ENCODE results near the gene UTF1.

Gene UTF1, protein sequence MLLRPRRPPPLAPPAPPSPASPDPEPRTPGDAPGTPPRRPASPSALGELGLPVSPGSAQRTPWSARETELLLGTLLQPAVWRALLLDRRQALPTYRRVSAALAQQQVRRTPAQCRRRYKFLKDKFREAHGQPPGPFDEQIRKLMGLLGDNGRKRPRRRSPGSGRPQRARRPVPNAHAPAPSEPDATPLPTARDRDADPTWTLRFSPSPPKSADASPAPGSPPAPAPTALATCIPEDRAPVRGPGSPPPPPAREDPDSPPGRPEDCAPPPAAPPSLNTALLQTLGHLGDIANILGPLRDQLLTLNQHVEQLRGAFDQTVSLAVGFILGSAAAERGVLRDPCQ
- 0 reads per million in 3 donors for total RNA-seq

- Histone ChIP-seq H3K4me3 (ENCODE audit: insufficient read depth, low read depth, low read length, poor library complexity, severe bottlenecking) (no peak within 1 kb of the TSS), H3K4me1 (ENCODE audit: control insufficient read depth, insufficient read depth, low read length, poor library complexity, severe bottlenecking) (peaks cover 4% of the 10 kb centered on the region), H3K9me3 (ENCODE audit: control insufficient read depth, low read length) (no peaks in the 10 kb centered on the region), H3K27me3 (replicated peaks; ENCODE audit: control insufficient read depth, insufficient read depth, low read length, poor library complexity, severe bottlenecking) (peaks cover 25% of the 10 kb centered on the region), H3K27ac (ENCODE audit: insufficient read depth, low read length, poor library complexity, severe bottlenecking) (no peak within 1 kb of the TSS), H3K36me3 (ENCODE audit: control insufficient read depth, insufficient read depth, low read length) (no peaks in the 10 kb centered on the region)
- no peak for DNase-seq
These were observed at the start of gene UTF1 for GRCh38 chr10:133230044-133230361. UTF1 (plus strand) TSS chr10:133230217; CDS start chr10:133230289, 72 bp downstream.

DNA sequence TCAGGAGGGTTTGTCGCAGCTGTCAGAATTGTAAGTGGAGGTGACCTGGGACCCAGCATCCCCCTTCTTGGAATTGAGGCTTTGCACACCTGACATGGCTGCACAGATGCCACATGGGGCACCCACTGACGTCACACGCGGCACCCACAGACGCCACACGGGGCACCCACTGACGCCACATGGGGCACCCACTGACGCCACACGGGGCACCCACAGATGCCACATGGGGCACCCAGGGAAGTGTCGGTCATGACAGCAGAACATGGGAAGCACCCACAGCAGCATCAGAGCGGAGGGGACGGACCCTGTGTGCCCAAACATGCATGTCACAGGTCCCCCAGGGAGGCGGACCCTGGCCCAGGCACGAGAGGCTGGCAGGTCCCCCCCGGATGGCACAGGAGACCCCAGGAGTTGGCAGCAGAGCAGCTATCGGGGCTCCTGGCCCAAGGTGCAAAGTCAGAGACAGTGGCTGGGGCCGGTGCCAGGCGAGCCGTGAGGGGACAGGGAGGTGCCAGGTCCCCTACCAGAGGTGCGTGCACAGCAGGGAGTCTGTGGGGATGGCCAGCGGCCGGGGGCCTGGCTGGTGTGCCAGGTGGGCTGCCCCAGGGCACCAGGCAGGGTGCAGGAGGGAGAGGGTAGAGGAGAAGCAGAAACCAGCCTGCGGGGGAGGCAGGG is 48.9 kb upstream of the UTF1 start:
- Histone ChIP-seq H3K27ac (ENCODE audit: insufficient read depth, low read length, poor library complexity, severe bottlenecking) (no peak overlapping the region), H3K4me1 (ENCODE audit: control insufficient read depth, insufficient read depth, low read length, poor library complexity, severe bottlenecking) (no peaks in the 10 kb centered on the region), H3K4me3 (ENCODE audit: insufficient read depth, low read depth, low read length, poor library complexity, severe bottlenecking) (no peak overlapping the region), H3K27me3 (replicated peaks; ENCODE audit: control insufficient read depth, insufficient read depth, low read length, poor library complexity, severe bottlenecking) (no peaks in the 10 kb centered on the region), H3K9me3 (ENCODE audit: control insufficient read depth, low read length) (no peaks in the 10 kb centered on the region), H3K36me3 (ENCODE audit: control insufficient read depth, insufficient read depth, low read length) (no peaks in the 10 kb centered on the region)
- DNase-seq: no peak

- no peaks in the 10 kb centered on the region for H3K9me3 ChIP-seq (ENCODE audit: control insufficient read depth, low read length)
- no peaks in the 10 kb centered on the region for H3K27me3 ChIP-seq (replicated peaks; ENCODE audit: control insufficient read depth, insufficient read depth, low read length, poor library complexity, severe bottlenecking)
- DNase-seq: no peak
- H3K4me3 ChIP-seq (ENCODE audit: insufficient read depth, low read depth, low read length, poor library complexity, severe bottlenecking): no peak overlapping the region
- H3K27ac ChIP-seq (ENCODE audit: insufficient read depth, low read length, poor library complexity, severe bottlenecking): no peak overlapping the region
- H3K36me3 ChIP-seq (ENCODE audit: control insufficient read depth, insufficient read depth, low read length): no peaks in the 10 kb centered on the region
- H3K4me1 ChIP-seq (ENCODE audit: control insufficient read depth, insufficient read depth, low read length, poor library complexity, severe bottlenecking): no peaks in the 10 kb centered on the region
These were observed 47.8 kb upstream of the UTF1 start for GRCh38 chr10:133182190-133182589.

GRCh38 chr10:133182791-133183645 is 47.0 kb upstream of the UTF1 start:
- no peaks in the 10 kb centered on the region for H3K27me3 ChIP-seq (replicated peaks; ENCODE audit: control insufficient read depth, insufficient read depth, low read length, poor library complexity, severe bottlenecking)
- no peaks in the 10 kb centered on the region for H3K9me3 ChIP-seq (ENCODE audit: control insufficient read depth, low read length)
- H3K4me1 ChIP-seq (ENCODE audit: control insufficient read depth, insufficient read depth, low read length, poor library complexity, severe bottlenecking): no peaks in the 10 kb centered on the region
- no peak for DNase-seq
- no peak overlapping the region for H3K27ac ChIP-seq (ENCODE audit: insufficient read depth, low read length, poor library complexity, severe bottlenecking)
- no peak overlapping the region for H3K4me3 ChIP-seq (ENCODE audit: insufficient read depth, low read depth, low read length, poor library complexity, severe bottlenecking)
- no peaks in the 10 kb centered on the region for H3K36me3 ChIP-seq (ENCODE audit: control insufficient read depth, insufficient read depth, low read length)

DNA sequence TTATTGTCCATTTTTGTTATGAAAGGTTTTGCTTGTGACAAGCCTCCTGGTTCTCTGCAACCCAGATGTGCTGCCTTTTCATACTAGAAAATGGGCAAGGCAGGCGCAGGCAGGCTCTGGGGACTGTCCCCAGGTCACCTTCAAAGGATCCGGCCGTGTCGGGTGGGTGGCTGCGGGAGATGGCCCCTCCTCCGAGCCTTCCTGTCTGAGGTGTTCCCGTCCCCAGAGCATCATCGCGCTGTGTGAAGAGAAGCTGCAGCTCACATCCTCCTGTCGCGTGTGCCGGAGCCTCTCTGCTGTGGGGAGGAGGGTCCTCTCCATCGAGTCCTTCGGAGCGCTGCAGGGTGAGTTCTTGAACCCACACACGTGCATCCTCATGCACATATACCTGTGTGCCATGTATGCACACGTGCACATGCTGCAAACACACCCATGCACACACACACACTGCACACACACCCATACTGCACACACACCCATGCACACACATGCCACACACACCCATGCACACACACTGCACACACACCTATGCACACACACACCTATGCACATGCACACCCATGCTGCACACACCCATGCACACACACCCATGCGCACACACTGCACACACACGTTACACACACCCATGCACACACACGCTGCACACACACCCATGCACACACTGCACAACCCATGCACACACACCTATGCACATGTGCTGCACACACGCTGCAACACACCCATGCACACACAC is 46.2 kb upstream of the UTF1 start:
- Histone ChIP-seq H3K4me1 (ENCODE audit: control insufficient read depth, insufficient read depth, low read length, poor library complexity, severe bottlenecking) (no peaks in the 10 kb centered on the region), H3K27ac (ENCODE audit: insufficient read depth, low read length, poor library complexity, severe bottlenecking) (no peak overlapping the region), H3K4me3 (ENCODE audit: insufficient read depth, low read depth, low read length, poor library complexity, severe bottlenecking) (no peak overlapping the region), H3K36me3 (ENCODE audit: control insufficient read depth, insufficient read depth, low read length) (no peaks in the 10 kb centered on the region), H3K27me3 (replicated peaks; ENCODE audit: control insufficient read depth, insufficient read depth, low read length, poor library complexity, severe bottlenecking) (no peaks in the 10 kb centered on the region), H3K9me3 (ENCODE audit: control insufficient read depth, low read length) (no peaks in the 10 kb centered on the region)
- DNase-seq: no peak

- DNase-seq: no peak
- no peaks in the 10 kb centered on the region for H3K9me3 ChIP-seq (ENCODE audit: control insufficient read depth, low read length)
- H3K27ac ChIP-seq (ENCODE audit: insufficient read depth, low read length, poor library complexity, severe bottlenecking): no peak overlapping the region
- no peaks in the 10 kb centered on the region for H3K27me3 ChIP-seq (replicated peaks; ENCODE audit: control insufficient read depth, insufficient read depth, low read length, poor library complexity, severe bottlenecking)
- H3K36me3 ChIP-seq (ENCODE audit: control insufficient read depth, insufficient read depth, low read length): no peaks in the 10 kb centered on the region
- no peaks in the 10 kb centered on the region for H3K4me1 ChIP-seq (ENCODE audit: control insufficient read depth, insufficient read depth, low read length, poor library complexity, severe bottlenecking)
- H3K4me3 ChIP-seq (ENCODE audit: insufficient read depth, low read depth, low read length, poor library complexity, severe bottlenecking): no peak overlapping the region
These were observed 45.3 kb upstream of the UTF1 start for GRCh38 chr10:133184591-133185244.

- no peaks in the 10 kb centered on the region for H3K9me3 ChIP-seq (ENCODE audit: control insufficient read depth, low read length)
- no peaks in the 10 kb centered on the region for H3K27me3 ChIP-seq (replicated peaks; ENCODE audit: control insufficient read depth, insufficient read depth, low read length, poor library complexity, severe bottlenecking)
- H3K36me3 ChIP-seq (ENCODE audit: control insufficient read depth, insufficient read depth, low read length): no peaks in the 10 kb centered on the region
- no peak overlapping the region for H3K27ac ChIP-seq (ENCODE audit: insufficient read depth, low read length, poor library complexity, severe bottlenecking)
- no peaks in the 10 kb centered on the region for H3K4me1 ChIP-seq (ENCODE audit: control insufficient read depth, insufficient read depth, low read length, poor library complexity, severe bottlenecking)
- no peak for DNase-seq
- no peak overlapping the region for H3K4me3 ChIP-seq (ENCODE audit: insufficient read depth, low read depth, low read length, poor library complexity, severe bottlenecking)
These were observed 44.6 kb upstream of the UTF1 start for GRCh38 chr10:133185421-133185820.

- no peaks in the 10 kb centered on the region for H3K9me3 ChIP-seq (ENCODE audit: control insufficient read depth, low read length)
- no peak for DNase-seq
These were observed 44.1 kb upstream of the UTF1 start for GRCh38 chr10:133185916-133186315.

DNA sequence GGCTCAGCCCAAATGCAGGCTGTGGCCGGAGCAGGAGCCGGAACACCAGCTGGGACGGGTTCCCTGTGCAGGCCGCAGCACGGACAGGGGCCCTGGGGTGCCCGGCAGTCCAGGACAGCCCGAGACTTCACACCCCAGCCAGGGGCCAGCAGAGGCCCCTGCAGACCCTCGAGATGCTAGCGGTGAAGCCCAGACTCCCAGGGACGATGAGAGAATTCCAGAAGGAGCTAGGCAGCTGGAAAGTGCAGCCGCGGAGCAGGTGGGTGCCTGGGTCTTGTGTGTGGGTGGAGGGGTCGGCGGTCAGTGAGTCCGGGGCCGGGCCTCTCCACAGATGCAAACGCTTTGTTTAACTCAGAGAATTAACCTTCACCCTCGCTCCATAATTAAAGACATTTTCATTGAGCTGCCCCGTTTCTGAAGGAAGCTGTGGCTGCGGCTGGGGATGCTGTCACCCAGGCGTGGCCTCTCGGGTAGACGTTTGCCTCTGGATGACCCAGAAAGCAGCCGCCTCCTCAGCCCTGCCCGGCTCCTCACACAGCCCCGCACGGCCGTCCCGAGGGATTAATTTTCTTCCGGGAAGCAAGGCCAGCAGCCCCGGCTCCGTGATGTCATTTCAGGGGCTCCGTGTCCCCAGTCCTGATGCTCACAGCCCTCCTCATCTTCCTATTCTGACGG is 43.5 kb upstream of the UTF1 start:
- Histone ChIP-seq H3K36me3 (ENCODE audit: control insufficient read depth, insufficient read depth, low read length) (no peaks in the 10 kb centered on the region), H3K4me1 (ENCODE audit: control insufficient read depth, insufficient read depth, low read length, poor library complexity, severe bottlenecking) (no peaks in the 10 kb centered on the region), H3K27ac (ENCODE audit: insufficient read depth, low read length, poor library complexity, severe bottlenecking) (no peak overlapping the region), H3K9me3 (ENCODE audit: control insufficient read depth, low read length) (no peaks in the 10 kb centered on the region), H3K27me3 (replicated peaks; ENCODE audit: control insufficient read depth, insufficient read depth, low read length, poor library complexity, severe bottlenecking) (no peaks in the 10 kb centered on the region), H3K4me3 (ENCODE audit: insufficient read depth, low read depth, low read length, poor library complexity, severe bottlenecking) (no peak overlapping the region)
- no peak for DNase-seq

More at GRCh38 chr10:133185916-133186315, 44.1 kb upstream of the UTF1 start:
- no peaks in the 10 kb centered on the region for H3K27me3 ChIP-seq (replicated peaks; ENCODE audit: control insufficient read depth, insufficient read depth, low read length, poor library complexity, severe bottlenecking)
- no peak overlapping the region for H3K27ac ChIP-seq (ENCODE audit: insufficient read depth, low read length, poor library complexity, severe bottlenecking)
- no peaks in the 10 kb centered on the region for H3K4me1 ChIP-seq (ENCODE audit: control insufficient read depth, insufficient read depth, low read length, poor library complexity, severe bottlenecking)
- no peaks in the 10 kb centered on the region for H3K36me3 ChIP-seq (ENCODE audit: control insufficient read depth, insufficient read depth, low read length)
- H3K4me3 ChIP-seq (ENCODE audit: insufficient read depth, low read depth, low read length, poor library complexity, severe bottlenecking): no peak overlapping the region
